Hematopoietic multipotent progenitor cell treated with erythropoietin and hydrocortisone succinate and interleukin-3 and kit ligand, for 15 days (in vitro differentiated cells): ENCODE measurements around the gene DDN.
A peak's percentile ranks its signal among the peaks of the same experiment; 100 is the strongest.

Experiments used
- DNase-seq: peaks from one replicate; pipeline ENCODE4 v3.0.0-alpha.2; 2015; ENCODE audit warnings: low spot score

DDN gene

DNA sequence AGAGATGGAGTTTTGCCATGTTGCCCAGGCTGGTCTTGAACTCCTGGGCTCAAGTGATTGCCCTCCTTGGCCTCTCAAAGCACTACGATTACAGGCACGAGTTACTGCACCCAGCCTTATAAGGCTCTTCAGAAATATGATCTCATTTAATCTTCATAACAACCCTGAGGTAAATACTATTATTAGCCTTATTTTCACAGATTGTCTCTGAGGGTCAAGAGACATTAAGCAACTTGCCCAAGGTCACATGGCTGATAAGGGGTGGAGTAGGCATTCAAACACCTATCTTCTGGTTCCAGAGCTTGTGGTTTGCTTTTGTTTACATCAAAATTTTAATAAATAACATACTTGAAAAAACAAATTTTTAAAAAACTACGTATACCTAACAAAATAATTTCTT lies 14.3 kb upstream of the DDN start:
- no peak for DNase-seq

DNA sequence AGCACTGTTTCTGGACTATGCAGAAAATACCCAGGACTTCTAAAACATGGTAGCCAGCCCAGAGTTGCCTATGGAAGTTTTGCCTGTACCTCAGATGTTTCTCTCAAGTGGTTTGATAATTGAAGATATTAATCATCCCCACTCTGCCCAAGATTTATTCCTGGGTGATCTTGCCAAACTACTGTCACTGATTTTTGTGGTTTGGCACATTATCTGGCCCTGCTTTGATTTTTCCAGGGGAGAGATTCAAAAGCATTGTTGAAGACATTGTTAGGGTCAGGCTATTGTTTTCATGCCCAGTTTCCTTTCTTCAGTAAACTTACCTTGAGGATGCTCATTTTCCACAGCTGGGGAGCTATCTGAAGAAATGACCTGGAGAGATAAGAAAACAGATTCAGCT lies 13.6 kb upstream of the DDN start:
- no peak for DNase-seq

DNA sequence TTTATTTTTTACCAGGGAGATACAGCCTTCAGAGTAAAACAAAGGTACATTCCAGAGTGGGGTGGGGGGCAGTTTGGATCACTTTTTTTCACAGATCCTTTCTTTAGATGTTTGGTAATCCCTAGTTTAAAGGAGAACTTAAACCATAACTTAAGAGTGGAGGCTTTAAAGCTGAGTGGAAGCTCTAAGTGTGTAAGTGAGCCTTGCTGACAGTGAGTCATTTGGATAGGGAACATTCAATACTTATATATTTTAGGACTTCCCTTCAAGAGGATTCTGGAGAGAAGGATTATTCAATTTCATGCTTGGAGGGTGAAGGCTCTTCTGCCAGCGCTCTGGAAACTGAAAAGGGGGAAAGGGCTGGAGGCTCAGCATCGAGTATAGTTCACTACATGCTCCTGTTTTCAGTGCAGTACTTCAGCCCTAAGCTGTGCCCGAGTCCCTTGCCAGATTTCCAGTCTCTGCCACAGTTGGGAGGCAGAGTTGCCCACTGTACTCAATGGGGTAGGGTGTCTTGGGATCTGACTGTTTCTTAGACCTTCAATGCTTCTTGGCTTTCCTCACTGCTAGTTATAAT lies 11.0 kb upstream of the DDN start:
- DNase-seq: no peak

- no peak for DNase-seq
These were observed 9.8 kb upstream of the DDN start for GRCh38 chr12:49008943-49009342.

DNA sequence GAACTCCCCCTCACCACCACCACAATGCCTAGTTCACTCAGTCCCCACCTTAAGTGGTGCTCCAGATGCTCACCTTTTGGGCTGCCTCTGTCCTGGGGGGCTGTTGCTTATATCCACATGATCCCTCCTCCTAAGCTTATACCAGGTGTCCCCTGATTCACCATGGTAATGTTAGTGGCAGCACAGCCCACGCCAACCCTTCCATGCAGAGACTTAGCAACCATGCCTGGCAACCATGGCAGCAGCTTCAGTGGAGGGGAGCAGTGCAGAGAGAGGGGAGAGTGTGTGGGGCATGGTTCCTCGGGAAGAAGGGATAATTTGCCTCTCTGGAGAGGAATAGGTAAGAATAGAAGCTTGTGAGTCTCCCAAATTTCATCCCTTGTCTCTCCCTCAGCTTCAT lies 1.2 kb upstream of the DDN start:
- no peak for DNase-seq

- no peak for DNase-seq
These were observed 450 bp downstream of the DDN start for GRCh38 chr12:48998497-48999353.

- no peak for DNase-seq
These were observed 1.3 kb downstream of the DDN start for GRCh38 chr12:48997719-48998496.

GRCh38 chr12:48996794-48997718 lies 2.1 kb downstream of the DDN start:
- peak; percentile 73 for DNase-seq

GRCh38 chr12:48995086-48995879 lies 3.9 kb downstream of the DDN start:
- DNase-seq: peak; percentile 40

DNA sequence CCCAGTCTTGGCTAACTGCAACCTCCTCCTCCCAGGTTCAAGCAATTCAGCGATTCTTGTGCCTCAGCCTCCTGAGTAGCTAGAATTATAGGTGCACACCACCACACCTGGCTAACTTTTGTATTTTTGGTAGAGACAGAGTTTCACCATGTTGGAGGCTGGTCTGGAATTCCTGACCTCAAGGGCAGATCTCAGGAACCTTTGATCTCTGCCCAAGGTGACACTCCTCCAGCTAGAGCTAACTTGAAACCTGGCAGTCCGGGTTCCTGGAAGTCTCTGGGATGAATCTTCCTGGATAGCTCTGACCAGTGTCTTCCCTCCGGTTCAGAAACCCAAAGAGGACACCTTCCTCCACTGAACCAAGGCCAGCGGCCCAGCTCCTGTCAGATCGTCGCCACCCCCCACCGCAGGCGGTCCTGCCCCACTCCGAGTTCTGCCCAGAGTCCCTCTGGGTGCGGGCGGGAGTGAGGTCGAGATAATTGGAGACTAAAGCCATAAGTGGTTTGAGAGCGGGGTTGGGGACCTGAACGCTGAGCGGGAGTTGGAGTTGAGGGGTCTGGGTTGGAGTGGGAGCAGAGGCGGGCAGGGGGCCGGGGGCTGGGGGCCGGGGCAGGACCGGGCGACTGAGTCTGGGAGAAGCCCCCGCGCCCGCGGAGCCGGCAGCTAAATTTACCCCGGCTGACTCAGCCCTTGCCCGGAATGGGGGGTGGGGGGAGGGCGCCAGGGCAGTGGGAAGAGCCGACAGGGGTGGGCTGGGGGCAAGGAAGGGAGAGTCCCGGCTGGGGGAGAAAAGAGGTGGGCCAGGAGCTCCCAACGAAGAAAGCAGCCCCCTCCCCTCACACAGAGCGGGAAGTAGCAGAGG lies 4.7 kb downstream of the DDN start:
- no peak for DNase-seq

GRCh38 chr12:48993787-48994186 lies 5.4 kb downstream of the DDN start:
- no peak for DNase-seq

DNA sequence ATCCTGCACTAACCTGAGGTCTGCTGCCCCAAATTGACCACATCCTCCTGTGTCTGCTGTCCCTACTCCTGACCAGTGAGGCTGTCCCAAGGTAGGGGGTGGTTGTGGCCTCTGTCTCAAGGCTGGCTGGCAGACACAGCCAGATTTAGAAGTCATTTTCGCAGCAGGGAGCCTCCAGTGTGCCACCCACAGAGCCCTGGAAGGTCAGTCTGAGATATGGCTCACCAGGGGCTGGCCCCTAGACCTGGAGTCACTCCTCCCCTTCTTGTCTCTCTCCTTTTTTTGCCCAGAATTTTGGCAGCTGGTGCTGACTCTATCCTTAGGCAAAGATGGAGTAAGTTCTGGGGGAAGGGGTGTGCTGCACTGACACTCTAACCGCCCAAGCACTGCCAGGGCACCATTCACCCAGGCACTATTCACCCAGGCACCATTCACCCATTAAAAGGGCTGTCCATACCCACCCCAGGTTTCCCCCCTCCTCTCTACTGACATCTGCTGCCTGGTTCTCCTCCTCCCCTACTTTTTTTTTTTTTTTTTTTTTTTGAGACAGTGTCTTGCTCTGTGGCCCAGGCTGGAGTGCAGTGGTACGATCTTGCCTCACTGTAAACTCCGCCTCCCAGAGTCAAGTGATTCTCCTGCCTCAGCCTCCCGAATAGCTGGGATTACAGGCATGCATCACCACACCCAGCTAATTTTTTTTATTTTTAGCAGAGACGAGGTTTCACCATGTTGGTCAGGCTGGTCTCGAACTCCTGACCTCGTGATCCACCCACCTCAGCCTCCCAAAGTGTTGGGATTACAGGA lies 7.7 kb downstream of the DDN start:
- no peak for DNase-seq

DNA sequence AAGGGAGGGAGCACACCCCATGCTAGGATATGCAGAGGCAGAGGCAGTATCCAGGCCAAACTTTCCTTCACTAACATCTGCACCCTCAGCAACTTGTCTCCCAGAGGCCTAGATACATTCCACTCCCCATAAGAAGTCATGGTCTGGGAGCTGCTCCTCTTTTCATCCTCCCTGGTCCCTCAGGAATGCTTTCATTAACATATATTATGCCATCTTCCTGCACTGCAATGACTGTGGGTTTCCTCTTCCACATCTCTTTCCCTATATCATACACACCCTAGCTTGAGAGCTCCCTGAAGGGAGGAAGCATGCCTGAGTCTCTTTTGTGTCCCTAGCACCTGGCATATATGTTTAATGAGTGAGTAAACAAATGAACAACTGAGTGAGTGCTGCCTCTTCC lies 8.6 kb downstream of the DDN start:
- DNase-seq: no peak

GRCh38 chr12:48988030-48988649 lies 11.0 kb downstream of the DDN start:
- DNase-seq: peak; percentile 71

DNA sequence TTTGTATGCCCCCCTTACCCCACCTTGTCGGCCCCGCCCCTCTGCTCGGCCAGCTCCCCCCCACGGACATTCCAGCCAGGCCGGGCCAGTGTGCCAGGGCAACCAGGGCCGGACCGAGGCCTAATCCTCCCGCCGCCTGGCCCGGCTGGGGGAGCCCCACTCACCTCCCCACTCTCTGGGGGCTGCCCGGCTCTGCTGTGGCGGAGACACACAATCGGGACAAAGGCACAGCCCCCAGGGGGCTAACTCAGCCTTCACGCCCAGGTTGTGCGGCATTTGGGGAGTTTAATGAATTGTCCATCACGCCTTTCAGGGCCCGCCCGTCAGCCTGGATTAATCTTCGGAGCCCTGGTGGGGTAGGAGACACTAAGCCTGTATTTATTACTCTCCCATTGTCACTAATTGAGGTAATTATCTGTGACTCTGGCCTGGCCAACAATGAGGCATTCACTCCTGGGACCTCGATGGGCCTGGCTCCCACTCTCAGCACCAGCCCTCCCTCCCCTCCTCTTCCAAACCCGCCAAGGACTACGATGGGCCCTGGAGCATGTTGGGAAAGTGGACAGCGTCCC lies 12.4 kb downstream of the DDN start:
- DNase-seq: no peak

DNA sequence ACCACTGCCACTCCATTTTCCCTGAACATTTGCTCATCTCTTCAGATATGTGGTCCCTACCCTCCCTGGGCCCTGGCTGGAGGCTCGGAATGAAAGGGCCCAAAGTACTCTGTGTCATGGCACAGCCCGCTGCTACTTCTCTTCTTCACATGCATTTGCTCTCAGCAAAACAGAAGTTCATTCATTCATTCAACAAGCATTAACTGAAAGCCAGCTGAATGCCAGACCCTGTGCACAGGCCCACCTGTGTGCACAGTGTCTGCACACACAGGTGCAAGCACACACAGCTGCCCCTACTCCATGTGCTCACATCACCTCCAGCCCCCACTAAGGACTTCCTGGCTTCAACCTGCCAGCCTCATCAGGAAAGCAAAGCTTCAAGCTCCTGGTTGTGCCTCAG lies 13.3 kb downstream of the DDN start:
- DNase-seq: no peak

DNA sequence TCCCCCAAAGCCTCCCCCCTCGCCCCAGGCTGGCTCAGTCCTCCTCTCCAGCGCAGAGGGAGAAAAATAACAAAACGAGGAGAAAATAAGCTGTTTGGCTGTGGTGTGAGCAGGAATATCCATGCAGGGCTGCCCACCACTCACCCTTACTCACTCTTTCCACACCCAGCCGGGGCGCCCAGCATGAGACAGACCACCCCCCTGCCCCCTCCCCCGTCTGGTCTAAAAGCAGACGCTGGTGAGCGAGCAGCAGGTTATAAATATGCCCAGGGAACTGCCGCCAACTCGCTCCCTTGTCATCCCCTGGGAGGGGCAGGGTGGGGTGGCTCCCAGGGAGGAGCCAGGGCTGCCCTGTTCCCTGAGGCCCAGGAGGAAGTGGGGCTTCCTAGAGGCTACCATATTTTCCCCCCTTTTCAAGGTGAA lies 13.7 kb downstream of the DDN start:
- no peak for DNase-seq

DNA sequence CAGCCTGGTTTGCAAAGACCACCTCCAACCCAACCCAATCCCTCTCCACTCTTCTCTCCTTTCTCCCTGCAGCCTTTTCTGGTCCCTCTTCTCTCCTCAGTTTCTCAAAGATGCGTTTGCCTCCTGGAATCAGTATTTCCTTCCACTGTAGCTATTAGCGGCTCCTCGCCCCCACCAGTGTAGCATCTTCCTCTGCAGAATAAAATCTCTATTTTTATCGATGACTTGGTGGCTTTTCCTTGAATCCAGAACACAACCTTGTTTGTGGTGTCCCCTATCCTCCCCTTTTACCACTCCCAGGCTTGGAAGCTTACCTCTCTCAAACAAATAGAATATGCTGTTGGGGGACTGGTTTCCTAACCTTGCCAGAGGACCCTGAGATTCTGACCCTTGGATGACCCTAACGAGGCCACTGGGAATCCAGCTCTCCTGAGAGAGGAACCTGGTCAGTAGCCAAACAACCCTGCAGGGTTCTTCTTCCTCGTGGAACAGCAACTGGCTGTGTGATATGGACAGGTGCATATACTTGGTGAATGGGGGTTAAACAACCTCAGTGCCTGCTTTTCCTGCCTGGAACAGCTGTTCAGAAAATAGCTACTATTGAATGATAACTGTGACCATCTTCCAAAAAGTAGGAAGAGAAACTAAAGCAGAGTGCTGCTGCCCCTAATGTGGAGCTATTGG lies 16.6 kb downstream of the DDN start:
- no peak for DNase-seq
